Measurements from ENCODE around the gene DOP1B. TPM values are rescaled to one million over a fixed set of nuclear protein-coding genes. Genes with fewer than 3 reads are reported as not detected.

Gene DOP1B
- total and polyA plus RNA-seq, 10 of the 15 experiments (the other 5 are each of a cell fraction or from before 2014, with no cell fraction given), result 1.2 to 12.2 (median 4.3) TPM

GRCh38 chr21:36124395-36124794 is 32.2 kb upstream of the DOP1B start (continued):
- TF ChIP-seq ATF7 (IDR thresholded peaks at IDR 0.05; ENCODE audit: low read depth) (no peak), SUPT20H (IDR thresholded peaks at IDR 0.05; ENCODE audit: borderline replicate concordance, control insufficient read depth, low read depth, low read length) (no peak), RELB (IDR thresholded peaks at IDR 0.05; ENCODE audit: low read depth) (no peak), BRCA1 (IDR thresholded peaks at IDR 0.05; ENCODE audit: low read depth, low read length) (no peak)

- H3K9ac ChIP-seq (ENCODE audit: control insufficient read depth, insufficient read depth, low read length), result no peak overlapping the region
- ATAC-seq (peak; percentile 64), DNase-seq (ENCODE audit: low read depth, low spot score) (no peak), FAIRE-seq (peak; percentile 85)
- ChIA-PET POLR2A (interaction anchor here (0.6 kb wide), 1 partner anchor 196 kb away, joined by 4 read pairs; no protein-coding TSS in a partner anchor), CTCF (interaction anchor here (0.7 to 2.1 kb wide), 12 partner anchors 8 to 196 kb away, joined by 3 to 5 read pairs (median 4); partner anchors contain the start of gene SETD4), RAD21 (ENCODE audit: unreplicated experiment) (interaction anchor here (0.6 kb wide), 1 partner anchor 208 kb away, joined by 3 read pairs; no protein-coding TSS in a partner anchor), SMC1A (ENCODE audit: uncharacterized antibody, unreplicated experiment) (interaction anchor here (1.1 kb wide), 1 partner anchor 12 kb away, joined by 3 read pairs; no protein-coding TSS in a partner anchor)
- no peak overlapping the region for H3K4me3 ChIP-seq
- no peaks in the 10 kb centered on the region for H3K9me3 ChIP-seq (replicated peaks; ENCODE audit: control insufficient read depth, insufficient read depth, low read length)
- H3K27ac ChIP-seq (ENCODE audit: control insufficient read depth, insufficient read depth), result no peak overlapping the region
- no peaks in the 10 kb centered on the region for H4K20me1 ChIP-seq (ENCODE audit: control insufficient read depth, insufficient read depth)
- in situ Hi-C loops (cut with MboI), result no loop called here
- no TSS peak for BruUV-seq (replicated peaks)
- no peak overlapping the region for H2AFZ ChIP-seq (ENCODE audit: control insufficient read depth, low read depth, low read length)
- 28% methylated on average over 9 of the region's 9 CpGs for WGBS (ENCODE audit: insufficient coverage, insufficient replicate concordance, low lambda C conversion rate, missing lambda C conversion rate)
- H3K27me3 ChIP-seq (replicated peaks in 1 of 2; ENCODE audit: control insufficient read depth in 2 of 2, insufficient read depth in 2 of 2, low read length in 1 of 2), result no peaks in the 10 kb centered on the region
- TF ChIP-seq CBFB (IDR thresholded peaks at IDR 0.05; ENCODE audit: low read depth) (peak; percentile 65; the same call in 1 of the 2 replicates), SMC3 (IDR thresholded peaks at IDR 0.05; ENCODE audit: borderline replicate concordance, low read length) (peak; percentile 34; the same call in 1 of the 2 replicates), RAD21 (IDR thresholded peaks at IDR 0.05; ENCODE audit: insufficient read depth, low read depth, low read length) (peak; percentile 58), CREB1 (IDR thresholded peaks at IDR 0.05; ENCODE audit: low read depth) (no peak), RUNX3 (IDR thresholded peaks at IDR 0.05; ENCODE audit: low read length) (peak; percentile 87), SP1 (IDR thresholded peaks at IDR 0.05; ENCODE audit: low read depth, low read length) (no peak), RB1 (IDR thresholded peaks at IDR 0.05; ENCODE audit: borderline replicate concordance) (no peak)
- TF ChIP-seq, protein P1, sequence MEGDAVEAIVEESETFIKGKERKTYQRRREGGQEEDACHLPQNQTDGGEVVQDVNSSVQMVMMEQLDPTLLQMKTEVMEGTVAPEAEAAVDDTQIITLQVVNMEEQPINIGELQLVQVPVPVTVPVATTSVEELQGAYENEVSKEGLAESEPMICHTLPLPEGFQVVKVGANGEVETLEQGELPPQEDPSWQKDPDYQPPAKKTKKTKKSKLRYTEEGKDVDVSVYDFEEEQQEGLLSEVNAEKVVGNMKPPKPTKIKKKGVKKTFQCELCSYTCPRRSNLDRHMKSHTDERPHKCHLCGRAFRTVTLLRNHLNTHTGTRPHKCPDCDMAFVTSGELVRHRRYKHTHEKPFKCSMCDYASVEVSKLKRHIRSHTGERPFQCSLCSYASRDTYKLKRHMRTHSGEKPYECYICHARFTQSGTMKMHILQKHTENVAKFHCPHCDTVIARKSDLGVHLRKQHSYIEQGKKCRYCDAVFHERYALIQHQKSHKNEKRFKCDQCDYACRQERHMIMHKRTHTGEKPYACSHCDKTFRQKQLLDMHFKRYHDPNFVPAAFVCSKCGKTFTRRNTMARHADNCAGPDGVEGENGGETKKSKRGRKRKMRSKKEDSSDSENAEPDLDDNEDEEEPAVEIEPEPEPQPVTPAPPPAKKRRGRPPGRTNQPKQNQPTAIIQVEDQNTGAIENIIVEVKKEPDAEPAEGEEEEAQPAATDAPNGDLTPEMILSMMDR (IDR thresholded peaks at IDR 0.05 in 2 of 3, conservative IDR thresholded peaks at IDR 0.05 in 1 of 3; ENCODE audit: control insufficient read depth in 2 of 3, extremely low read depth in 1 of 3, insufficient read depth in 1 of 3, low read depth in 3 of 3, low read length in 3 of 3), result peak; percentile 81 to 97 (median 93)
- H3K36me3 ChIP-seq (ENCODE audit: control insufficient read depth in 2 of 2, insufficient read depth in 2 of 2, low read length in 1 of 2), result no peaks in the 10 kb centered on the region
- H3K79me2 ChIP-seq (ENCODE audit: control insufficient read depth, insufficient read depth, low read length), result no peaks in the 10 kb centered on the region
- no peak overlapping the region for H3K4me2 ChIP-seq (ENCODE audit: control insufficient read depth, insufficient read depth)
- H3K4me1 ChIP-seq (ENCODE audit: control insufficient read depth, insufficient read depth, low read length), result peaks cover 5% of the 10 kb centered on the region; the same call in 1 of the 2 replicates
- intact Hi-C loops (cut with micrococcal nuclease; ENCODE audit: unreplicated experiment), result no loop called here
These were observed 31.0 kb upstream of the DOP1B start for GRCh38 chr21:36125512-36126207.
